T-helper 9 cell (primary cell): ENCODE data around the gene HES4.
"Not testable (repeated sequence)": the region's sequence is repeated elsewhere in the genome, so short reads cannot be mapped to it uniquely, and the experiment has no call there.

Experiments
- DNase-seq: peaks from one replicate; pipeline ENCODE4 v3.0.0-alpha.2; 2020

Gene HES4

GRCh38 chr1:978835-979743, 20.8 kb downstream of the HES4 start:
- no peak for DNase-seq

DNA sequence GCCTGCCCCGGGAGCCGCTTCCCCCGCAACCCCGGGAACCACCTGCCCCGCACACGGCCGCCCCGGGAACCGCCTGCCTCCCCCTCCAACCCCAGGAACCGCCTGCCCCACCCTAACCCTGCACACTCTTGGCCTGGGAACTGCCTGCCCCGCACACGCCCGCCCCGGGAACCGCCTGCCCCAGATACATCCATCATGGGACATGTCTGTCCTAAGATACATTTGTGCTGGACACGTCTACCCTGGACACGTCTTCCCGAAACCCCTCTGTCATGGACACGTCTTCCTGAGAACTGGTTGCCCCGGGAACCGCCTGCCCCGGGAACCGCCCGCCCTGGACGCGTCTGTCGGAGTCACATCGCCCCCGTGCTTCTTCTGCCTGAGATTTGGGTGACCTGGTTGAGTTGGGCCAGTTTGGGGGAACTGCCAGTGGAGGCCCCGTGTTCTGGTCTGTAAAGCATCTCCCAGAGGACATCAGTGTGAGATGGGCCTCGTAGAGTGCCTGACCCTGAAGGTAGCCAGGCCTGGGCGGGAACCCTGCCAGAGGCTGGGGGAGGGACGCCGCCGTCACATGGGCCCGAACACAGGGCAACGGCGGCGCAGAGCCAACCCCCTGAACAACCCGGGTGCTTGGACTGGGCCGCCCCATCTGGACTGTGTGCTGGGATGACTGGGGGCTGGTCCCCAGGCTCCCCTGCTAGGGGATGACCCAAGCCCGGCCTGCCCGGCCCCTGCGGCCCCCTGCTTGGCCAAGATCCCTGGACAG, 21.6 kb downstream of the HES4 start:
- DNase-seq: no peak

DNA sequence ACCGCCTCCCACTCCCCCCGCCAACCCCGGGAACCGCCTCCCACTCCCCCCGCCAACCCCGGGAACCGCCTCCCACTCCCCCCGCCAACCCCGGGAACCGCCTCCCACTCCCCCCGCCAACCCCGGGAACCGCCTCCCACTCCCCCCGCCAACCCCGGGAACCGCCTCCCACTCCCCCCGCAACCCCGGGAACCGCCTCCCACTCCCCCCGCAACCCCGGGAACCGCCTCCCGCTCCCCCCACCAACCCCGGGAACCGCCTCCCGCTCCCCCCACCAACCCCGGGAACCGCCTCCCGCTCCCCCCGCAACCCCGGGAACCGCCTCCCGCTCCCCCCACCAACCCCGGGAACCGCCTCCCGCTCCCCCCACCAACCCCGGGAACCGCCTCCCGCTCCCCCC, 23.1 kb downstream of the HES4 start:
- DNase-seq: not testable (repeated sequence)

- DNase-seq: no peak
Observed at GRCh38 chr1:975896-976683, 23.8 kb downstream of the HES4 start.

GRCh38 chr1:975365-975764, 24.5 kb downstream of the HES4 start:
- DNase-seq: no peak

- no peak for DNase-seq
Observed at GRCh38 chr1:974687-975328, 25.1 kb downstream of the HES4 start.

- no peak for DNase-seq
Observed at GRCh38 chr1:974293-974640, 25.6 kb downstream of the HES4 start.

DNA sequence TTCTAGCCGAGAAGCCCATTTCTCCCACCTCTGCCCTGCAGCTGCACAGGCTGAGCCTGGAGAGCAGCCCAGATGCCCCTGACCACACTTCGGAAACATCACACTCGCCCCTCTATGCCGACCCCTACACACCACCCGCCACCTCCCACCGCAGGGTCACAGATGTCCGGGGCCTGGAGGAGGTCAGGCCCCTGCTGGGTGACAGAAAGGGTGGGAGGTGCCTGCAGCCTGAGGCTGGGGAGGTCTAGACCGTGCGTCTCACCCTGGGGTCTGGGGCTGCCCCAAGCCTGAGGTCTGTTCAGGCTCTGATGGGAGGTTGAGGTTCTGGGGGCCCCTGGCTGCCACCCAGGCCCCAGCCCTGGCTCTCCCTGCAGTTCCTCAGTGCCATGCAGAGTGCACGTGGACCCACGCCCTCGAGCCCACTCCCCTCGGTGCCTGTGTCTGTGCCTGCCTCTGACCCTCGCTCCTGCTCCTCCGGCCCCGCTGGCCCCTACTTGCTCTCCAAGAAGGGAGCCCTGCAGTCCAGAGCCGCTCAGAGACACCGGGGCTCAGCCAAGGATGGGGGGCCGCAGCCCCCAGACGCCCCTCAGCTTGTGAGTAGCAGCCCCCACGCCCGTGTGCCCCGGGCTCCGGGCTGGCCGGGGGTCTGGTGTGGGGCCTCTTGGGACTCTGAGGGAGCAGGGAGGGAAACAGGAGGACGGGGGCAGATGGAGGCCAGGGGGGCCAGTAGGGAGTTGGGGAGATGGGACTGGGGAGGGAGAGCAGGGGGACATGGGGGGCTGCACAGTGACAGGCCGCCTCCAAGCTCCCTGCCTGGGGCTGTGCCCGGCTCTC, 26.2 kb downstream of the HES4 start:
- DNase-seq: no peak

GRCh38 chr1:972726-973458, 27.0 kb downstream of the HES4 start:
- DNase-seq: no peak

DNA sequence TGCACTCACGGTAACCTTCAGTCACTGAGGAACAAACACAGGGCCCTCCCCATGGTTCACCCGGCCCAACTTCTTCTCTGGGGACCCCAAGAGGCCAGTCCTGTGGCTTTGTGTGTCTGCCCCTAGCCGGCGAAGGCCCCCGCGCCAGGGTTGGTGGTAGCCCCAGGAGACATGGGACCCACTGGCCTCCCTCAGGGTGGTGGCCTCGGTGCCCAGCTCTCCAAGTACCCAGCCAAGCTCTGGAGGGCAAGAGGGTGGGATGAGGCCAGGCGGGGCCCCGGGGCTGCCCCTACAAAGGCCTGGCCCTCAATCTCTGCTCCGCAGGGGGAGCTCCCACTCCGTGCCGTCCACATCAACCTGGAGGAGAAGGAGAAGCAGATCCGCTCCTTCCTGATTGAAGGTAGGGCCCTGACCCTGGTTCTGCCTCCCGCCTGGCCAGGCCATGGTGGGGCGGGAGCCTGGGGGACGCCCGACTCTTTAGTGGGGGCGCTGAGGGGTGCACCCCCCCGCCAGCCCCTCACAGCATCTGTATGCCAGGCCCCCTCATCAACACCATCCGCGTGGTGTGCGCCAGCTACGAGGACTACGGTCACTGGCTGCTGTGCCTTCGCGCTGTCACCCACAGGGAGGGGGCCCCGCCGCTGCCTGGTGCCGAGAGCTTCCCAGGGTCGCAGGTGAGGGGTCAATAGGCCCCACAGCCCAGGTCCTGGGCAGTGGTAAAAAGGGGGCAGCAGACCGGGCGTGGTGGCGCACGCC, 28.0 kb downstream of the HES4 start:
- DNase-seq: no peak

- DNase-seq: no peak
Observed at GRCh38 chr1:970973-971730, 28.7 kb downstream of the HES4 start.

DNA sequence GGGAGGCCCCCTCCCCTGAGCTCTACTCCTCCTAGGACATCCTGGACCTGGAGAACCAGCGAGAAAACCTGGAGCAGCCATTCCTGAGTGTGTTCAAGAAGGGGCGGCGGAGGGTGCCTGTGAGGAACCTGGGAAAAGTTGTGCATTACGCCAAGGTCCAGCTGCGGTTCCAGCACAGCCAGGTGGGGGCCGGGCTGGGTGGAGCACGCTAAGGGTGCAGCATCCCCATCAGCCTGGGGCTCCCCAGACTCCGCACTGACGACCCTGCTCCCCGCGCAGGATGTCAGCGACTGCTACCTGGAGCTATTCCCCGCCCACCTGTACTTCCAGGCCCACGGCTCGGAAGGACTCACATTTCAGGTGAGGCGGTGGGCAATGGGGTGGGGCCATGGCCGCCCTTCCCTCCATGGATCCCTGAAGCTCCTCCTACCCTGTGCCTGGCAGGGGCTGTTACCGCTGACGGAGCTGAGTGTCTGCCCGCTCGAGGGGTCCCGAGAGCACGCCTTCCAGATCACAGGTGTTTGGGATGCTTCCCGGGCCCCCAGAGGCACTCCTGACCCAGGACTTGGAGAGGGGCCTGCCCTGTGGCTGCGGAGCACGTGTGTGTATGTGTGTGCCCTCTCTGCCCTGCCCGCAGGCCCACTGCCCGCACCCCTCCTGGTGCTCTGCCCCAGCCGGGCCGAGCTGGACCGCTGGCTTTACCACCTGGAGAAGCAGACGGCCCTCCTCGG, 29.5 kb downstream of the HES4 start:
- DNase-seq: no peak

DNA sequence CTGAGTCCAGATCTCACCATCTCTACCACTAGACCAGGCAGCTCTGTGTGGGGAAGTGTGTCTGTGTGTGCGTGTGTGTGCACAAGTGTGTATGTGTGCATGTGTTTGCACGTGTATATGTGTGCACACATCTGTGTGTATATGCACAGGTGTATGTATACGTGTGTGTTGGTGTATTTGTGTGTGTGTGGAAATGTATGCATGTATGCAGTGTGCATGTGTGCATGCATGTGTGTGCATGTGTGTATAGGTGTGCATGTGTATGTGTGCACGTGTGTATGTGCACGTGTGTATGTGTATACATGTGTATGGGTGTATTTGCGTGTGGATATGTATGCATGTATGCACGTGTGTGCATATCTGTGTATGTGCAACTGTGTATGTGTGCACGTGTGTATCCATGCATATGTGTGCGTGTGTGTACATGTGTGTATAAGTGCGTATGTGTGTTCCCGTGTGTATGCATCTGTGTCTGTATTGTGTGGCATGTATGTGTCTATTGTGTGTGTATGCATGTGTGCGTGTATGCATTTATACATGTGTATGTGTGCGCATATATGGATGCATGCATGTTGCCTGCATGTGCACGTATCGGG, 30.5 kb downstream of the HES4 start:
- DNase-seq: no peak

DNA sequence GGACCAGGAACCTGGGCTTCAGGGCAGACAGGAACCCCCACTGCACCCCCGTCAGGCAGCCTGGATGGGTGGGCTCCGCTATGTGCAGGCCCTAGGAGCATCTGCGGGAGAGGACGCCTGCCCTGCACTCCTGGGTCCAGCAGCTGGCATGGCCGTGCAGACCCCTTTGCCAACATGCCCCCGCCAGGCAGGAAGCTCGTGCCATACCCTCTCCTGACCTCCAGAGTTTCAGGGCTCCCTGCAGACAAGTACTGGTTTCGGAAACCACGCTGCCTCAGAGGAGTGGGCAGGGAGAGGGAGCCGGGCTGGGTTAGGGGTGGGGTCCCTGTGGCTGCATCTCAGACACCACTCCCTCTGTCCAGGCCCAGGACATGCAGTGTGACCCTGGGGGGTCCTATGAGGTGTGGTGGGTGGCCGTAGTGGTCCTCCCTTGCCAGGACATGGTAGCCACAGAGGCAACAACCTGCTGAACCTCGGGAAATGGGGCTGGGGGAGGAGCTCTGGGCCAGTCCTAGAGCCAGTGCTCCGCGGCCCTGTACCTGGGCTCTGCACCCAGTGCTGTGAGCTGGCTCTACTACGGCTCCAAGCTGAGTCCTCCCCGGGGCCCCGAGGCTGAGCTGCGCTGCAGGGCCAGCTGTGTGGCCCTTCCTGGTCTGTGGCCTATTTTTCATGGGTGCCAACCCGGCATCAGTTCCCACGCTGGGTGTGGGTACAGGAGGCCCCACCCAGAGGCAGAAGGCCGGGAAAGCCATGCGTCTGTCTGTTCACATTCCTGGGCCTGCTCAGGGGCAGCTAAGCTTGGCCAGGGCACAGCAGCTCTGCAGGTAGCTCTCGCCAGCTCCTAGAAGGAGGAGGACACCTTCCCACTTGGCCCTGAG, 32.2 kb downstream of the HES4 start:
- DNase-seq: no peak

GRCh38 chr1:966704-967300, 33.1 kb downstream of the HES4 start:
- DNase-seq: peak; percentile 68

GRCh38 chr1:966135-966703, 33.7 kb downstream of the HES4 start, which contains the start of gene PLEKHN1:
Gene PLEKHN1 (plus strand): TSS chr1:966482. CDS start chr1:966532, 50 bp downstream.
- no peak for DNase-seq
